Stimulated activated CD8-positive, alpha-beta memory T cell treated with anti-CD3 and anti-CD28 coated beads, Interleukin-15, amount 100 ng/mL, for 24 hours (primary cell): Measurements from ENCODE around the gene XCR1.
"Not testable (repeated sequence)": the region's sequence is repeated elsewhere in the genome, so short reads cannot be mapped to it uniquely, and the experiment has no call there.

ENCODE experiments used
- DNase-seq: peaks from one replicate; pipeline ENCODE4 v3.0.0-alpha.2; 2020; ENCODE audit warnings: low read depth

Gene XCR1

DNA sequence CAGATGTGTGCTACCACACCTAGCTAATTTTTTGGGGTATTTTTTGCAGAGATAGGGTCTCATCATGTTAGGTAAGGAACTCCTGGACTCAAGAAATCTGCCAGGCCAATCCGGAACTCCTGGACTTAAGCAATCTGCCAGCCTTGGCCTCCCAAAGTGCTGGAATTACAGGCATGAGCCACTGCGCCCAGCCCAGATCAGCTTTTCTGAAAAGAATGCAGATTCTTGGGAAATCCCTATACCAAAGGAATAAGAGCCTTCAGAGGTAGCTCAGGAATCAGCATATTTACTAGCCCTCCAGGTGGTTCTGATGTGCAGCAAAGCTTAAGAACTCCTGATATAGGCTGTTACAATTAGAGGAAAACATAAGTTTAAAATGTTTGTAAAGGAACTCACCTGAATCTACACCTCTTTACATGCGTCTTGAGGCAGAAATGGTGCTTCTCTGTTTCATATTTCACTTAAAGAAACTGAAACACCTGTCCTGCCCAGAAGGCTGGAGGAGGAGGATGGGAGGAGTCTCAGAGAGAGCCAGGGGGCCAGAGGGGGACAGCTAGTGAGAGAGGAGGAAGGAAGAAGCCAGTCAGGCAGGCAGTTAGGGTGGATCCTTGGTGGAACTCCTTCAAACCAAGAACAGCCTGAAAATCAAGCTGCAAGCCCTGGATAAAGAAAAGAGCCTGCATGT is at the start of gene XCR1:
XCR1 (minus strand) TSS at position 463 of the 685 bp plus-strand sequence. CDS start 5,536 bp downstream, outside the sequence.
- DNase-seq = no peak

- no peak for DNase-seq
Observed at GRCh38 chr3:46076606-46077005, 49.3 kb upstream of the XCR1 start.

DNA sequence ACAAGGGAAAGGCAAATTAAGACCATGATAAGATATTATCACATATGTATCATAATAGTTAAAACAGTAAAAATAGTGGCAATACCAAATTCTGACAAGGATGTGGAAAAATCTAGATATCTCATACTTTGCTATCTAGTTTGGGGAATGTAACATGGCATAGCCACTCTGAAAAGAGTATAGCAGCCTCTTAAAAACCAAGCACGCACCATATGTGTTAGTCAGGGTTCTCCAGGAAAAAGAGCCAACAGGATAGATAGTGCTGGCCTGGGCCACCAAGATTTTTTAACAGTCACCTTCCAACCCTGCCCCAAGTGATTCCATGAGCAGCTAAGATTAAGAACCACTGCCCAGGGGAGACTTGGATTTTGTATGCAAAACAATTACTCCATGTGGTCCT is 48.5 kb upstream of the XCR1 start:
- DNase-seq = no peak

DNA sequence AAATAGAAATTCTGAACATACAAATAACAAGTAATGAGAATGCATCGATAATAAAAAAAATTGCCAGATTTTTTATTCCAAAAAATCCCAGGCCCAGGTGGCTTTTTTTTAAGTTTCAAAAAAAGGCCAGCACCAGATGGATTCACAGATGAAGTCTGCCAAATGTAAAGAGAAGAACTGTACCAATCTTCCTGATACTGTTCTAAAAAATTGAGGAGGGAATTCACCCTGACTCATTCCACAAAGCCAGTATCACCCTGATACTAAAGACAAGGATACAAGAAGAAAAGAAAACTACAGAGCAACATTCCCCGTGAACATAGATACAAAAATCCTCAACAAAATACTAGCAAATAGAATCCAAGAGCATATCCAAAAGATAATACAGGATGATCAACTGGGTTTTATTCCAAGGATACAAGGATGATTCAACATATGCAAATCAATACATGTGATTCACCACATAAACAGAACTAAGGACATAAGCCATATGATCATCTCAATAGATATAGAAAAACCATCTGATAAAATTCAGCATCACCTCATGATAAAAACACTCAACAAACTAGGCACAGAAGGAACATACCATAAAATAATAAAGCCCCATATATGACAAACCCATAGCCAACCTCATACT is 44.1 kb upstream of the XCR1 start:
- DNase-seq = no peak

DNA sequence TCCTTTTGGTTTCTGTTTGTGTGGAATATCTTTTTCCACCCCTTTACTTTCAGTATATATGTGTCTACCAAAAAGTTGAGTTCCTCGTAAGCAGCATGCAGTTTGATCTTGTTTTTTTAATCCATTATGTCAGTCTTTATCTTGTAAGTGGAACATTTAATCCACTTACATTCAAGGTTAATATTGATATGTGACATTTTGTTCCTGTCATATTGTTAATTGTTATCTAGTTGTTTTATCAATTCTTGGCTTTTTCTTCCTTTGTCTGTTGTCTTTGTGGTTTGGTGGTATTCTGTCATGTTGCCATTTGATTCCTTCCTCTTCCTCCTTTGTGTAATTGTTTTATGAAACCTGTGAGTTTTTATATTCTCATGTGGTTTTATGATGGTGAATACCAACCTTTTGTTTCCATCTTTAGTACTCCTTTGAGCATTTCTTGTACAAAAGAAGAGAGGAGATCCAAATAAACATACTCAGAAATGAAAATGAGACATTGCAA is 43.4 kb upstream of the XCR1 start:
- DNase-seq = no peak

DNA sequence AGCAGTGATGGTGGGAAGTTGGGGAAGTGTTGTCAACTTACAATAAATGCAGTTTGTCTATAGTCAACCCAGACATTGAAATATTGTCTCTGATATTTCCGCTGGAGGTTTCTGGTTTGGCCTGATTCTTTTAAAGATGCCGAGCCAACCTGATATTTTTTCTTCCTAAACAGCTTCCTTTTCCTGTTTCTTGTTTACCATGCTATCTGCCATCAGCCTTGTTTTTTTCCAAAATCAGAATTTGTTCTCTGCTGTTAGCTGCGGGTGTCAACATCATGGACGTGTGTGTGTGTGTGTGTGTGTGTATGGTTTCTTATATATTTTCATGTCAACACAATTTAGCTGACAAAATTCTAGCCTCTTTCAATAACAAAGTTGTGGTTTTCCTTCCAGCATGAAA is 41.2 kb upstream of the XCR1 start:
- no peak for DNase-seq

GRCh38 chr3:46067401-46067800 is 40.1 kb upstream of the XCR1 start:
- DNase-seq = no peak

DNA sequence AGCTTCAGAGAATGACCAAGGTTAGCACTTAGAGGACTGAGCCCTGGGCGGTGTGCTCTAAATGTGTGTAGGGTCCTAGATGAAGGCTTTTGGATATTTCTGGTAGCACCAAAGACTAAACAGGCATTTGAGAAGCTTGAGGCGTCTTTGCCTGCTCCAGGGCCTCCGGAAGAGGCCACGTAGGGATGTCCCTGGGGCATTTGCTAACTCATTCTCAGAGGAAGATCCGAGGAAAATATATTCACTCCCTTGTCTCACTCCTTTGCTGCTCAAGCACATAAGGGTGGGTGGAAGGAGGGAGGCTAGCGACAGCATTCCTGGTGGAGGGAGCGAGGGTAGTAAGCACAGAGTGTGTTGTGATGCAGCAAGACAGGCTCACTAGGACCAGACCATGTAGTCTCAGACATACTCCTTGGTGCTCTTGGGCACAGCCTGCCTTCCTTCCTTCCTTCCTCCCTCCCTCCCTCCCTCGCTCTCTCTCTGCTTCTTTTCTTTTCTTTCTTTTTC is 38.5 kb upstream of the XCR1 start:
- DNase-seq = no peak

DNA sequence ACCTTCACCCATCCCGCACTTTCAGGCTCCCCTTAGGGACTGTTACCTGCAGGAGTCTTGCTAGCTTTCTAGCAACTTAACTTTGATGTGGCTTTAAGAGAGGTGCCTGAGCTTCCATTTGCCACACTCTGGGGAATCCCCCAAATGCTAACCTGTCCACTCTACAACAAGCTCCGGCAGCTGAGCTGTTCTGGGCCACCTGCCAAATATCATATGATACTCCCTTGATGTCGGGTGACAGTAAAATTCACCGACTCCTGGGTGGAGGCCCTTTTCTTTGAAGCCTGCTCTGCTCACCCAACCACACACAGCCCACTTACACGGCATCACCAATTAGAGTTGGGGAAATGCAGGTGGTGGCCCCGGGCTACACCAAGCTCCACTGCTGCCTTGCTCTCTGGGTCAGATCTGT is 38.0 kb upstream of the XCR1 start:
- no peak for DNase-seq

DNA sequence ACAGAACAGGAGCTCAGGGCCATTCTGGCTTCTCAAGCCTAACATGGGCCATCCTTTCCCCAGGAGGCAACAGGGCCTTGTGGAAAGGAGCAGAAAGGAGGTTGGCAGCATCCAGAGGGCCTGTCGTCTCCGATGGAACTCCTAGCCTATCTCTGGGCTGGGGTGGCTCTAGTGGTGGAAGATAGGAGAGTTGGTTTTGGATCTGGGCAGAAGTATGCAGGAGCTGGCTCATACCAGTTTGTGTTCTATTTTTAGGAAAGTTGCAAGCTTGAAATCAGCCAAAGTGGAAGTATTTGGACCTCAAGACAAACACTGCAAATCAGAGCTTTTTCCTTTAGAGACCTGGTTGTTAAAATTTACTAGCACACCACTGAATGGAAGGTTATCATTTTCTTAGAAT is 35.4 kb upstream of the XCR1 start:
- DNase-seq = no peak

GRCh38 chr3:46061887-46062286 is 34.6 kb upstream of the XCR1 start:
- no peak for DNase-seq

GRCh38 chr3:46061108-46061720 is 33.9 kb upstream of the XCR1 start:
- DNase-seq = no peak

GRCh38 chr3:46060551-46060950 is 33.3 kb upstream of the XCR1 start:
- DNase-seq = no peak

DNA sequence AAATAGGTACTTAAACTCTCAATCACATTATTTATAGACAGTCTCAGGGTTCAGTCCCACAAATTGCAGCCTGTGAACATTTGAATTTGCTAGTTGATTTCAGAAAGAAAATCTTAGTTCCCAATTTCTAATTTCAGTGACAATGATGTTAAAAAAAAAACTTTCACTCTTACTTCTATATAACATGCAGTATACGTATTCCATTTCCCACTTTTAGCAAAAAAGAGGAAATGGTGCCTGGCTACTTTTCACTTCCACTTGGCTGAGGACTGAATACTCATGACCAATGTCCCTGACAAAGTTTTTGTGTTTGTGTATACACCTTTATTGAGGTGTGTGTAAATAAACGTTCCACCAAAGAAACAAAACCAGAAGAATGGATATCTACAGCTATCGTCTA is 32.1 kb upstream of the XCR1 start:
- DNase-seq = no peak

GRCh38 chr3:46058981-46059380 is 31.7 kb upstream of the XCR1 start:
- no peak for DNase-seq

DNA sequence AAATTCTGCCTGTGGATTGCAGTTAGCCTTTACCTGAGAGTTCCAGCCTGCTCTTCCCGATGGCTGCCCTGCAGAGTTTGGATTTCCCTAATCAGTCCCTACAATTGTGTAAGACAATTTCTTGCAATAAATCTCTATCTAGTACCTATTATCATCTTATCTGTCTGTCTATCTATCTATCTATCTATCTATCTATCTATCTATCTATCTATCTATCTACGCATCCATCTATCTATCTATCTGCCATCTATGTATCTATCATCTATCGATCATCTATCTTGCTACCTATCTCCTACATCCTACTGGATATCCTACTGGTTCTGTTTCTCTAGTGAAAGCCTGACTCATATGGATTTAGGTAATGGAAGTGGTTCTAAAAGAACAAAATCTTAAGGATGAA is 30.4 kb upstream of the XCR1 start:
- no peak for DNase-seq

GRCh38 chr3:46056686-46057085 is 29.4 kb upstream of the XCR1 start:
- DNase-seq = no peak

GRCh38 chr3:46053761-46054515 is 26.7 kb upstream of the XCR1 start:
- not testable (repeated sequence) for DNase-seq

DNA sequence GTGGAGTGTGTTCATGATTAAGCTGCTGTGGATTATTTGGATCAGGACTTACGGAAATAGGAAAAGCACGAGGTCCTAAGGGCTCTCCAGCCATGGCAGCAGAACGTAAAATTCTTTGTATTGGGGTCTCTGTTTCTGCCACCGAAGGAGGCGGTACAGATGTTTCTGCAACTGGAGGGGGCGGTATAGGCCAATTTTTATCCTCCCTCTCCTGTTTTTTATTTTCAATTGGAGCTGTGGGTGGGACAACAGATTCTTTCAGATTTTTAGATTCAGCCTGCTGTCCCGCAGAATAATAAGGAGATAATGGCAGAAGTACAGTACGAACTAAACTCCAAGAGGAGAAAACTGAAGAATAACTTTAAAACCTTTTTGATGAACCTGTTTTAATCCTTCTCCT is 26.0 kb upstream of the XCR1 start:
- DNase-seq = not testable (repeated sequence)

GRCh38 chr3:46052531-46052930 is 25.2 kb upstream of the XCR1 start:
- no peak for DNase-seq

DNA sequence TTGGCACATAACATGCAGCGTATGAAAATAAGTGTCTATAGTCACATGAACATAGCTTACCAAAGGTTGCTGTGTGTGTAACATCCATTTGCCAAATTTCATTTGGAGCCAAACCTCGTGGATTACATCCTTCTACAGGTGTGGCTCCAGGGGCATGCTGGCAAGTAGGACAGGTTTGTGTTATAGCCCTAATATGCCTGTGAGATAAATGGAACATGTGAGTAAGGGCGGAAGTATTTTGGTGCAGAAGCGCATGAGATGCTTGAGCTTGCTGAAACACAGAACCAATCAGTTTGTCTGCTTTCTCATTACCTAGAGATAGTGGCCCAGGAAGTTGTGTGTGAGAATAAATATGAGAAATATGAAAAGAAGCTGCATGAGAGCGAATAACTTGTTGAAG is 21.8 kb upstream of the XCR1 start:
- DNase-seq = no peak

- DNase-seq = not testable (repeated sequence)
Observed at GRCh38 chr3:46046231-46046630, 18.9 kb upstream of the XCR1 start.
